Choroid plexus epithelial cell (primary cell): ENCODE measurements around the gene UGT1A5.

Source experiments
- DNase-seq: peaks from one replicate; pipeline ENCODE4 v3.0.0-alpha.2; 2010; ENCODE audit warnings: low read depth
- H3K4me3 ChIP-seq: 2 replicates; pipeline ENCODE4 v1.5.1; 2011; ENCODE audit warnings: low read depth, mild to moderate bottlenecking, control low read depth, low read length, moderate library complexity
- TF ChIP-seq, protein P1 (sequence below): conservative IDR thresholded peaks from 2 replicates; pipeline ENCODE4 v1.5.1; 2011; ENCODE audit warnings: low read depth, mild to moderate bottlenecking, control low read depth, inconsistent platforms, low read length, moderate library complexity

Gene UGT1A5

DNA sequence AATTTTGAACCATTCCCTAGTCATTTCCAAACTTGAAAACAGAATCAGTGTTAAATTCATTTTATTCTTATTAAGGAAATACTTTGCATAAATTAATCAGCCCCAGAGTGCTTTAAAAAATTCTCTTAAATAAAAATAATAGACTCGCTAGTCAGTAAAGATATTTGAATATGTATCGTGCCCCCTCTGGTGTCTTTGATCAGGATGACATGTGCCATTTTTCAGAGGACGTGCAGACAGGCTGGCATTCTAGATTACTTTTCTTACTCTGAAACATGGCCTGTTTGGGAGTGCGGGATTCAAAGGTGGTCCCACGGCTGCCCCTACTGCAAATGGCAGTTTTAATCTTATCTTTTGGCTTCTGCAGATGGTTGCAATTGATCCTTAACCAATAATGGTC, 59.9 kb downstream of the UGT1A5 start:
- no peak overlapping the region for H3K4me3 ChIP-seq
- no peak for DNase-seq
- TF ChIP-seq, protein P1, sequence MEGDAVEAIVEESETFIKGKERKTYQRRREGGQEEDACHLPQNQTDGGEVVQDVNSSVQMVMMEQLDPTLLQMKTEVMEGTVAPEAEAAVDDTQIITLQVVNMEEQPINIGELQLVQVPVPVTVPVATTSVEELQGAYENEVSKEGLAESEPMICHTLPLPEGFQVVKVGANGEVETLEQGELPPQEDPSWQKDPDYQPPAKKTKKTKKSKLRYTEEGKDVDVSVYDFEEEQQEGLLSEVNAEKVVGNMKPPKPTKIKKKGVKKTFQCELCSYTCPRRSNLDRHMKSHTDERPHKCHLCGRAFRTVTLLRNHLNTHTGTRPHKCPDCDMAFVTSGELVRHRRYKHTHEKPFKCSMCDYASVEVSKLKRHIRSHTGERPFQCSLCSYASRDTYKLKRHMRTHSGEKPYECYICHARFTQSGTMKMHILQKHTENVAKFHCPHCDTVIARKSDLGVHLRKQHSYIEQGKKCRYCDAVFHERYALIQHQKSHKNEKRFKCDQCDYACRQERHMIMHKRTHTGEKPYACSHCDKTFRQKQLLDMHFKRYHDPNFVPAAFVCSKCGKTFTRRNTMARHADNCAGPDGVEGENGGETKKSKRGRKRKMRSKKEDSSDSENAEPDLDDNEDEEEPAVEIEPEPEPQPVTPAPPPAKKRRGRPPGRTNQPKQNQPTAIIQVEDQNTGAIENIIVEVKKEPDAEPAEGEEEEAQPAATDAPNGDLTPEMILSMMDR: no peak

GRCh38 chr2:233773854-233774253, 61.1 kb downstream of the UGT1A5 start:
- no peak for DNase-seq
- TF ChIP-seq, protein P1: no peak
- no peak overlapping the region for H3K4me3 ChIP-seq

DNA sequence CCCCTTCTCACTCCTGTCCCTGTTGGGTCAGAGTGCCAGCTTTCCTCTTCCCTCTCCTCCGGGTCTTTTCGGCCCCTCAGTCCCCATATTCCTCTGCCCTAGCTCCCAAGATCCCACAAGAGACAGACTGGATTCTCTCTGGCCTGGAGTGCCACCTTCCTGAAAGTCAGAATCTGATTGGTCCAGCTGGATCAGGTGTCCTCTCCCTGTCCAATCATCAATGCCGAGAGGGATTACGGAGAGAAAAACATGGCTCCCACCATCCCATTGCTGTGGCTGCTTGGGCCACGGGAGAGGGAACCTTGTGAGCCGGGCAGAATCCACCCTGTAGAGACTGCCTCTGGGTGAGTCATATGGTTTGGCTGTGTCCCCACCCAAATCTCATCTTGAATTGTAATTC, 62.7 kb downstream of the UGT1A5 start:
- DNase-seq: no peak
- TF ChIP-seq, protein P1: no peak
- no peak overlapping the region for H3K4me3 ChIP-seq

- H3K4me3 ChIP-seq: no peak within 1 kb of the TSS
- DNase-seq: no peak
- TF ChIP-seq, protein P1: no peak
Observed at GRCh38 chr2:233778030-233778429, 65.3 kb downstream of the UGT1A5 start, which contains the start of gene MROH2A. TSS of gene MROH2A (plus strand) at chr2:233778330. CDS start at chr2:233779359, 1,029 bp downstream.

GRCh38 chr2:233779722-233780121, 67.0 kb downstream of the UGT1A5 start:
- no peak overlapping the region for H3K4me3 ChIP-seq
- no peak for DNase-seq
- TF ChIP-seq, protein P1: no peak

DNA sequence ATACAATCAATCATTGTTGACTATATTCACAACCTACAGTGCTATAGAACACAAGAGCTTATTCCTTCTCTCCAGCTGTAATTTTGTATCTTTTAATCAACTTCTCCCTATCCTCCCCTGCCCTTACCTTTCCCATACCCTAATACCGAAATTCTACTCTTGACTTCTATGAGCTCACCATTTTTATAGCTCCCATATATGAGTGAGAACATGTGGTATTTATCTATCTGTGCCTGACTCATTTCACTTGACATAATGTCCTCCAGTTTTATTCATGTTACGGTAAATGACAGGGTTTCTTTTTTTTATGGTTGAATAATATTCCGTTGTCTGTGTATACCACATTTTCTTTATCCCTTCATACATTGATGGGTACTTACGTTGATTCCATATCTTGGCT, 68.1 kb downstream of the UGT1A5 start:
- DNase-seq: no peak
- TF ChIP-seq, protein P1: no peak
- H3K4me3 ChIP-seq: no peak overlapping the region

DNA sequence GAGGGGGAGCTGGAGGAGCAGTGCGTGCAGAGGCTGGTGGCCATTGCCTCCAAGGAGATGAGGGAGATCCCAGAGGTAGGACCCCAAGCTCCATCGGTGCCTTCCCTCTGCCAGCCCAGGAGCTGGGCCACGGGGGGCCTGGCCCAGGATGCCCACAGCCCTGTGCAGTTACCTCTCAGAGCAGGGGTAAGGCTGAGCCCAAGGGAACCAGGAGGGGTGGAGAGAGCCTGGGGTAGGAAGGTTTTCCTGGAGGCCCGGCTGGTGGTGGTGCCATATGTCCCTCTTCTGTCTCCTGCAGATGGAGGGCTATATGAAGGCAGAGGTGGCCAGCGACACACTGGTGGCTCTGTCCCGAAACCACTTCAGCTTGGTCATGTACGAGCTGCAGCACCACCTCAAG, 76.8 kb downstream of the UGT1A5 start:
- H3K4me3 ChIP-seq: no peak overlapping the region
- TF ChIP-seq, protein P1: no peak

More for the DNA sequence above, 76.8 kb downstream of the UGT1A5 start:
- no peak for DNase-seq
